Panc1 (cell line): ENCODE results near the gene EP400. TPM values are rescaled to one million over a fixed set of nuclear protein-coding genes. Genes with fewer than 3 reads are reported as not detected.

Experiments
- ATAC-seq: fragments of 200-7000 bp; cut with Tn5 transposase; 2 replicates; pipeline ENCODE4 v1.9.1; 2020; ENCODE audit warnings: mild to moderate bottlenecking, moderate library complexity
- BruUV-seq: library from RNA; stranded (reverse); fragments of 400-500 nt; replicated peaks from 2 replicates; lab custom pipeline; 2021; lab: Mats Ljungman, UMichigan
- CTCF ChIA-PET: fragments of 300-600 bp; sonication (Branson Sonifier 250); formaldehyde crosslinking; loops from one replicate; lab custom pipeline; 2022; ENCODE audit warnings: antibody characterized with exemption; lab: Charles Lee
- POLR2A ChIA-PET: fragments of 300-600 bp; sonication (Branson Sonifier 250); formaldehyde crosslinking; loops from one replicate; lab custom pipeline; 2022; ENCODE audit warnings: antibody characterized with exemption; lab: Charles Lee
- DNase-seq: peaks from one replicate; pipeline ENCODE4 v3.0.0-alpha.2; 2010; ENCODE audit warnings: low read depth, low spot score
- H3K27ac ChIP-seq: 2 replicates; pipeline ENCODE4 v1.5.1; 2011; ENCODE audit warnings: mild to moderate bottlenecking, low read length, inconsistent platforms
- H3K27me3 ChIP-seq: fragments of 200-500 bp; sonication (Bioruptor generic); 2 replicates; pipeline ENCODE4 v1.6.0; 2014; ENCODE audit warnings: low read length, inconsistent platforms; ENCODE audit not compliant: control insufficient read depth, insufficient read depth
- H3K36me3 ChIP-seq: fragments of 200-500 bp; sonication (Bioruptor generic); 2 replicates; pipeline ENCODE4 v1.5.1; 2014; ENCODE audit warnings: inconsistent platforms, mild to moderate bottlenecking, low read length, moderate library complexity; ENCODE audit not compliant: control insufficient read depth, insufficient read depth
- H3K4me1 ChIP-seq: 2 replicates; pipeline ENCODE4 v1.5.1; 2011; ENCODE audit warnings: inconsistent platforms, mild to moderate bottlenecking, low read length, moderate library complexity; ENCODE audit not compliant: control insufficient read depth, insufficient read depth
- H3K4me3 ChIP-seq, 2 experiments: 2 replicates each; pipeline ENCODE4 v1.5.1; 2011 to 2012; ENCODE audit warnings: low read depth in 2 of 2, low read length in 2 of 2, mild to moderate bottlenecking in 2 of 2, inconsistent platforms in 1 of 2, moderate library complexity in 1 of 2
- H3K9me3 ChIP-seq: fragments of 200-500 bp; sonication (Bioruptor generic); 2 replicates; pipeline ENCODE4 v1.5.1; 2014; ENCODE audit warnings: low read depth, mild to moderate bottlenecking, inconsistent platforms, low read length, moderate library complexity; ENCODE audit not compliant: control insufficient read depth, insufficient read depth
- POLR2AphosphoS5 ChIP-seq: IDR thresholded peaks from 2 replicates; pipeline ENCODE4 v1.6.1; 2012; ENCODE audit warnings: mild to moderate bottlenecking, low read depth, low read length, moderate library complexity
- SIN3A ChIP-seq: IDR thresholded peaks from 2 replicates; pipeline ENCODE4 v1.6.1; 2012; ENCODE audit warnings: low read depth, mild to moderate bottlenecking, low read length, moderate library complexity, borderline replicate concordance; ENCODE audit not compliant: insufficient read depth
- TCF7L2 ChIP-seq: IDR thresholded peaks from 2 replicates; pipeline ENCODE4 v1.6.1; 2011; ENCODE audit warnings: mild to moderate bottlenecking, low read depth, low read length, inconsistent platforms
- in situ Hi-C: cut with HindIII; loops from 2 replicates; pipeline ENCODE4 v1.10.0; 2016; ENCODE audit warnings: low sequenced_read_pairs, low pct_unique_long_range_greater_than_20kb
- intact Hi-C: fragments of 100-400 bp; cut with micrococcal nuclease; formaldehyde crosslinking; loops from one replicate; pipeline ENCODE4 v1.10.0; 2022; ENCODE audit not compliant: unreplicated experiment
- total RNA-seq: library from RNA; stranded (reverse); gene quantifications from one replicate; pipeline ENCODE4 v1.2.1, GENCODE V29; 2021; ENCODE audit not compliant: unreplicated experiment
- TF ChIP-seq, protein P1 (sequence below), 2 experiments: IDR thresholded peaks; 2 replicates each; pipeline ENCODE4 v1.6.1; 2011 to 2012; ENCODE audit warnings: low read depth in 2 of 2, control low read depth in 1 of 2, low read length in 1 of 2, mild to moderate bottlenecking in 1 of 2, moderate library complexity in 1 of 2; ENCODE audit not compliant: insufficient read depth in 1 of 2
- TF ChIP-seq, protein P2 (sequence below): fragments of 450-650 bp; IDR thresholded peaks from 2 replicates; pipeline ENCODE4 v1.5.1; 2017; ENCODE audit warnings: mild to moderate bottlenecking

EP400 gene
- total RNA-seq, 1 experiment from 2014 or later = 59.4 TPM

DNA sequence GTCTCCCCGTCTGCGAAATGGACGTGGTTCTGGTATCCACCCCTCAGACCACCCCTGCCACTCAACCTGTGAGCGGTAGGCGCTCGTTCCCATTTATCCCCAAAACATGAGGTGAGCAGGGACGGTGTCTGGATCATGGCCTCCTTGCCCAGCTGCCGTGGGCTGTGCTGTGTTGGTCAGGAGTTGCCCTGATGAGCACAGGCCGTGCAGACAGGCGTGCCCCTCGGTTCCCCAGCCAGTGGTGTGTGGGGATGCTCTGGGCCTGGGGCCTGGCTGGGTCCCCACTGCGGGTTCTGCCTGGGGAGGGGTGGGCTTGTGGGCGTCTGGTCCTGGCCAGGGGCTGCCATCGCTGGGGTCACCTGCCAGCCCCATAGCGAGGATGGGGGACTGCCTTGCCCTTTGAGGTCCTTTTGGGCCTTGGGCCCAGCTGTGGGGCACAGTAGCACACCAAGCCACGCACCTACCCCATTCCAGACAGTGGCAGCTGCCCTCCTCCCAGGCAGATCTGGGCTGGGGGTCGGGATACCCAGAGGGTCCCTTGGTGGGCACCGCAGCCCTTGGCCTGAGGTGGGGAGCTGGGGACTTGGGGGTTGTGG, 31.9 kb upstream of the EP400 start:
- Histone ChIP-seq H3K4me3 (no peak overlapping the region), H3K4me1 (peaks cover under 1% of the 10 kb centered on the region; the same call in 1 of the 2 replicates), H3K27me3 (no peaks in the 10 kb centered on the region), H3K9me3 (no peaks in the 10 kb centered on the region), H3K27ac (no peak overlapping the region), H3K36me3 (no peaks in the 10 kb centered on the region)
- ChIA-PET CTCF (interaction anchor here (0.5 to 0.6 kb wide), 2 partner anchors 177 to 636 kb away, joined by 3 to 4 read pairs; no protein-coding TSS in a partner anchor), POLR2A (no interaction called here)
- DNase-seq (no peak), ATAC-seq (peak; percentile 53)
- no TSS peak for BruUV-seq
- TF ChIP-seq TCF7L2 (no peak), SIN3A (no peak), POLR2AphosphoS5 (no peak)
- TF ChIP-seq, protein P1, sequence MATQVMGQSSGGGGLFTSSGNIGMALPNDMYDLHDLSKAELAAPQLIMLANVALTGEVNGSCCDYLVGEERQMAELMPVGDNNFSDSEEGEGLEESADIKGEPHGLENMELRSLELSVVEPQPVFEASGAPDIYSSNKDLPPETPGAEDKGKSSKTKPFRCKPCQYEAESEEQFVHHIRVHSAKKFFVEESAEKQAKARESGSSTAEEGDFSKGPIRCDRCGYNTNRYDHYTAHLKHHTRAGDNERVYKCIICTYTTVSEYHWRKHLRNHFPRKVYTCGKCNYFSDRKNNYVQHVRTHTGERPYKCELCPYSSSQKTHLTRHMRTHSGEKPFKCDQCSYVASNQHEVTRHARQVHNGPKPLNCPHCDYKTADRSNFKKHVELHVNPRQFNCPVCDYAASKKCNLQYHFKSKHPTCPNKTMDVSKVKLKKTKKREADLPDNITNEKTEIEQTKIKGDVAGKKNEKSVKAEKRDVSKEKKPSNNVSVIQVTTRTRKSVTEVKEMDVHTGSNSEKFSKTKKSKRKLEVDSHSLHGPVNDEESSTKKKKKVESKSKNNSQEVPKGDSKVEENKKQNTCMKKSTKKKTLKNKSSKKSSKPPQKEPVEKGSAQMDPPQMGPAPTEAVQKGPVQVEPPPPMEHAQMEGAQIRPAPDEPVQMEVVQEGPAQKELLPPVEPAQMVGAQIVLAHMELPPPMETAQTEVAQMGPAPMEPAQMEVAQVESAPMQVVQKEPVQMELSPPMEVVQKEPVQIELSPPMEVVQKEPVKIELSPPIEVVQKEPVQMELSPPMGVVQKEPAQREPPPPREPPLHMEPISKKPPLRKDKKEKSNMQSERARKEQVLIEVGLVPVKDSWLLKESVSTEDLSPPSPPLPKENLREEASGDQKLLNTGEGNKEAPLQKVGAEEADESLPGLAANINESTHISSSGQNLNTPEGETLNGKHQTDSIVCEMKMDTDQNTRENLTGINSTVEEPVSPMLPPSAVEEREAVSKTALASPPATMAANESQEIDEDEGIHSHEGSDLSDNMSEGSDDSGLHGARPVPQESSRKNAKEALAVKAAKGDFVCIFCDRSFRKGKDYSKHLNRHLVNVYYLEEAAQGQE (IDR thresholded peaks at IDR 0.05; ENCODE audit: insufficient read depth in 1 of 2, low read depth in 2 of 2, low read length in 1 of 2) = no peak
- TF ChIP-seq, protein P2, sequence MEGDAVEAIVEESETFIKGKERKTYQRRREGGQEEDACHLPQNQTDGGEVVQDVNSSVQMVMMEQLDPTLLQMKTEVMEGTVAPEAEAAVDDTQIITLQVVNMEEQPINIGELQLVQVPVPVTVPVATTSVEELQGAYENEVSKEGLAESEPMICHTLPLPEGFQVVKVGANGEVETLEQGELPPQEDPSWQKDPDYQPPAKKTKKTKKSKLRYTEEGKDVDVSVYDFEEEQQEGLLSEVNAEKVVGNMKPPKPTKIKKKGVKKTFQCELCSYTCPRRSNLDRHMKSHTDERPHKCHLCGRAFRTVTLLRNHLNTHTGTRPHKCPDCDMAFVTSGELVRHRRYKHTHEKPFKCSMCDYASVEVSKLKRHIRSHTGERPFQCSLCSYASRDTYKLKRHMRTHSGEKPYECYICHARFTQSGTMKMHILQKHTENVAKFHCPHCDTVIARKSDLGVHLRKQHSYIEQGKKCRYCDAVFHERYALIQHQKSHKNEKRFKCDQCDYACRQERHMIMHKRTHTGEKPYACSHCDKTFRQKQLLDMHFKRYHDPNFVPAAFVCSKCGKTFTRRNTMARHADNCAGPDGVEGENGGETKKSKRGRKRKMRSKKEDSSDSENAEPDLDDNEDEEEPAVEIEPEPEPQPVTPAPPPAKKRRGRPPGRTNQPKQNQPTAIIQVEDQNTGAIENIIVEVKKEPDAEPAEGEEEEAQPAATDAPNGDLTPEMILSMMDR = no peak
- intact Hi-C loops = no loop called here
- in situ Hi-C loops = no loop called here

DNA sequence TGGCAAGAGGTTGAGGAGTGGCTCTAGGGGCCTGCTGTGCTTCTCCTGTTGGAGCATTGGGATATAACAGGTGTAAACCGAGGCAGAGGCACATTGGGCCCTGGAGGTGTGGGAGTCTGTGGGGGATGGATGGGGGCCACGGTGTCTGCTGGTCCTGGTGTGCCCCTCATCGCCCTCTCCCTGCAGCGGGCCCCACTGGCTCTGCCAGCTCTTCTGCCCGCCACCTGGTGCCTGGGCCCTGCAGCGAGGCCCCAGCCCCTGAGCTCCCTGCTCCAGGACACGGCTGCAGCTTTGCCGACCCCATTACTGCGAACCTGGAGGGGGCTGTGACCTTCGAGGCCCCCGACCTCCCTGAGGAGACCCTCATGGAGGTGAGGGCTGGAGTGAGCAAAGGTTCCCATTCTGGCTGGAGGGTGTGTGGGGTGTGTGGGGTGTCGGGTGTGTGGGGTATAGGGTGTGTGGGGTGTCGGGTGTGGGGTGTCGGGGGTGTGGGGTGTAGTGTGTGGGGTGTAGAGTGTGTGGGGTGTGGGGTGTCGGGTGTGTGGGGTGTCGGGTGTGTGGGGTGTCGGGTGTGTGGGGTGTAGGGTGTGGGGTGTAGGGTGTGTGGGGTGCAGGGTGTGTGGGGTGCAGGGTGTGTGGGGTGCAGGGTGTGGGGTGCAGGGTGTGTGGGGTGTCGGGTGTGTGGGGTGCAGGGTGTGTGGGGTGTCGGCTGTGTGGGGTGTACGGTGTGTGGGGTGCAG, 31.3 kb upstream of the EP400 start:
- in situ Hi-C loops (no loop called here), intact Hi-C loops (no loop called here)
- Histone ChIP-seq H3K4me3 (no peak overlapping the region), H3K27ac (no peak overlapping the region), H3K36me3 (no peaks in the 10 kb centered on the region), H3K4me1 (no peaks in the 10 kb centered on the region), H3K9me3 (no peaks in the 10 kb centered on the region), H3K27me3 (no peaks in the 10 kb centered on the region)
- BruUV-seq = no TSS peak
- DNase-seq (no peak), ATAC-seq (no peak)
- ChIA-PET POLR2A (no interaction called here), CTCF (interaction anchor here (0.5 to 0.6 kb wide), 2 partner anchors 178 to 637 kb away, joined by 3 to 4 read pairs; no protein-coding TSS in a partner anchor)
- no peak for TF ChIP-seq POLR2AphosphoS5
- no peak for TF ChIP-seq SIN3A
- TF ChIP-seq, protein P1 (IDR thresholded peaks at IDR 0.05; ENCODE audit: insufficient read depth in 1 of 2, low read depth in 2 of 2, low read length in 1 of 2) = no peak
- TF ChIP-seq, protein P2 = no peak
- TF ChIP-seq TCF7L2 = no peak
